AG09319 (cell line): ENCODE results near the gene TSPAN15.
"Not testable (repeated sequence)": the region's sequence is repeated elsewhere in the genome, so short reads cannot be mapped to it uniquely, and the experiment has no call there.

Source experiments
- DNase-seq: peaks from one replicate; pipeline ENCODE4 v3.0.0-alpha.2; 2010; ENCODE audit warnings: low read depth; ENCODE audit errors: extremely low read depth
- CTCF ChIP-seq: IDR thresholded peaks from 2 replicates; pipeline ENCODE4 v1.5.1; 2011; ENCODE audit warnings: low read depth, mild to moderate bottlenecking, inconsistent platforms, low read length, moderate library complexity

The TSPAN15 gene

GRCh38 chr10:69527961-69528360 lies 76.7 kb downstream of the TSPAN15 start:
- DNase-seq: no peak
- TF ChIP-seq CTCF: no peak

GRCh38 chr10:69533658-69534057 lies 82.4 kb downstream of the TSPAN15 start:
- no peak for TF ChIP-seq CTCF
- no peak for DNase-seq

- DNase-seq: not testable (repeated sequence)
These were observed 85.3 kb downstream of the TSPAN15 start for GRCh38 chr10:69536521-69536920.

GRCh38 chr10:69537449-69537848 lies 86.2 kb downstream of the TSPAN15 start:
- no peak for DNase-seq
- no peak for TF ChIP-seq CTCF

- TF ChIP-seq CTCF: no peak
- no peak for DNase-seq
These were observed 87.2 kb downstream of the TSPAN15 start for GRCh38 chr10:69538461-69538860.

GRCh38 chr10:69541463-69541862 lies 90.2 kb downstream of the TSPAN15 start:
- no peak for TF ChIP-seq CTCF
- no peak for DNase-seq

- no peak for DNase-seq
- TF ChIP-seq CTCF: no peak
These were observed 98.7 kb downstream of the TSPAN15 start for GRCh38 chr10:69549959-69550358.

- no peak for TF ChIP-seq CTCF
- DNase-seq: no peak
These were observed 101.0 kb downstream of the TSPAN15 start for GRCh38 chr10:69552268-69552667.
